Myocyte (in vitro differentiated cells): Measurements from ENCODE around the gene PCDHGB6. TPM values are rescaled to one million over a fixed set of nuclear protein-coding genes. Genes with fewer than 3 reads are reported as not detected.
"Not testable (repeated sequence)": the region's sequence is repeated elsewhere in the genome, so short reads cannot be mapped to it uniquely, and the experiment has no call there.

Source experiments
- DNase-seq: peaks from one replicate; pipeline ENCODE4 v3.0.0-alpha.2; 2012; ENCODE audit warnings: low read depth
- total RNA-seq: library from RNA; depleted of rRNA; stranded (reverse); fragments of >200 nt; gene quantifications from 2 replicates; pipeline ENCODE4 v1.2.3, GENCODE V29; 2014

Gene PCDHGB6
- total RNA-seq, 1 donor from 2014 or later, result 0.96 TPM

DNA sequence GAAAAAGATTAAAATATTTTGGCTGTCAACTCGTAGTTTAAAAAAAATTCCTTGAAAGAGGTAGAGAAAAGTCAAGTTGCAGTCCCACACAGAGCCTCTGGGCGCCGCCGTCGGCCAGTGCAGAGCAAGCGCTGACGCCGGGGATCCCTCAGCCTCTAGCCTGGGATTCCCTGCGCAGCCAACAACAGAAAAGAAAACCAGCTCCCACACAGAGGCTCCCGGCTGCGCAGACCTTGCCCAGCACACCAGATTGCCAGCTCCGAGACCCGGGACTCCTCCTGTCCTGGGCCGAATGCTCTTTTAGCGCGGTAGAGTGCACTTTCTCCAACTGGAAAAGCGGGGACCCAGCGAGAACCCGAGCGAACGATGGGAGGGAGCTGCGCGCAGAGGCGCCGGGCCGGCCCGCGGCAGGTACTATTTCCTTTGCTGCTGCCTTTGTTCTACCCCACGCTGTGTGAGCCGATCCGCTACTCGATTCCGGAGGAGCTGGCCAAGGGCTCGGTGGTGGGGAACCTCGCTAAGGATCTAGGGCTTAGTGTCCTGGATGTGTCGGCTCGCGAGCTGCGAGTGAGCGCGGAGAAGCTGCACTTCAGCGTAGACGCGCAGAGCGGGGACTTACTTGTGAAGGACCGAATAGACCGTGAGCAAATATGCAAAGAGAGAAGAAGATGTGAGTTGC lies 9.8 kb downstream of the PCDHGB6 start, which contains the start of gene PCDHGB7:
PCDHGB7 (plus strand) TSS at position 184 of the 679 bp plus-strand sequence; CDS start at position 367, 183 bp downstream.
- not testable (repeated sequence) for DNase-seq

DNA sequence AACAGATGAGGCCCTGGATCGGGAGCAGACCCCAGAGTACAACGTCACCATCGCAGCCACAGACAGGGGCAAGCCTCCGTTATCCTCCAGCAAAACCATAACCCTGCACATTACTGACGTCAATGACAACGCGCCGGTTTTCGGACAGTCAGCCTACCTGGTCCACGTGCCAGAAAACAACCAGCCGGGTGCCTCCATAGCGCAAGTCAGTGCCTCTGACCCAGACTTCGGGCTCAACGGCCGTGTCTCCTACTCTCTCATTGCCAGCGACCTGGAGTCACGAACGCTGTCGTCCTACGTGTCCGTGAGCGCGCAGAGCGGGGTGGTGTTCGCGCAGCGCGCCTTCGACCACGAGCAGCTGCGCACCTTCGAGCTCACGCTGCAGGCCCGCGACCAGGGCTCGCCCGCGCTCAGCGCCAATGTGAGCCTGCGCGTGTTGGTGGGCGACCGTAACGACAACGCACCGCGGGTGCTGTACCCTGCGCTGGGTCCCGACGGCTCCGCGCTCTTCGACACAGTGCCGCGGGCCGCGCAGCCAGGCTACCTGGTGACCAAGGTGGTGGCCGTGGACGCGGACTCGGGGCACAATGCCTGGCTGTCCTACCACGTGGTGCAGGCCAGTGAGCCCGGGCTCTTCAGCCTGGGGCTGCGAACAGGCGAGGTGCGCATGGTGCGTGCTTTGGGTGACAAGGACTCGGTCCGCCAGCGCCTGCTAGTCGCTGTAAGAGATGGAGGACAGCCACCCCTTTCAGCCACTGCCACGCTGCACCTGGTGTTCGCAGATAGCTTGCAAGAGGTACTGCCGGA lies 11.5 kb downstream of the PCDHGB6 start:
- no peak for DNase-seq

DNA sequence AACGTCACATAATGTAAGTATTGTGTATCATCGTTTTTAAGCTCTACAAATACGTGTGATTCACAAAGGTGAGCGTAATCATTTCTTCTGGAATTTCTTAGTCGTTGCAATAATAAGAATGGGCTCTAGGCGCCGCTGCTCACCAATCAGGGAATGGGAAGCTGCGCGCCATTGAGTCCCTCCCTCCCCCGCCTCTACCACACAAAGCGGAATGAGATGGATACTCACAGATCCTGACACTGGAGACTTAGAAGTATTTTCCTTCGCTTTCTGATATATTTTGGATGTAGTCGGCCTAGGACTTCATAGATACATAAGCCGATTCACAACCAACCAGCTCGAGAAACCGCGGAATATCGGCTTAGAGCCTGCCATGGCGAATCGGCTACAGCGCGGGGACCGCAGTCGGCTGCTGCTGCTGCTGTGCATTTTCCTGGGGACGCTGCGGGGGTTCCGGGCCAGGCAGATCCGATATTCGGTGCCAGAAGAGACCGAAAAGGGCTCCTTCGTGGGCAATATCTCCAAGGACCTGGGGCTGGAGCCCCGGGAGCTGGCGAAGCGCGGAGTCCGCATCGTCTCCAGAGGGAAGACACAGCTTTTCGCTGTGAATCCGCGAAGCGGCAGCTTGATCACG lies 13.2 kb downstream of the PCDHGB6 start, which contains the start of gene PCDHGA11:
PCDHGA11 (plus strand) TSS at position 197 of the 634 bp plus-strand sequence; CDS start at position 374, 177 bp downstream.
- DNase-seq, result no peak

DNA sequence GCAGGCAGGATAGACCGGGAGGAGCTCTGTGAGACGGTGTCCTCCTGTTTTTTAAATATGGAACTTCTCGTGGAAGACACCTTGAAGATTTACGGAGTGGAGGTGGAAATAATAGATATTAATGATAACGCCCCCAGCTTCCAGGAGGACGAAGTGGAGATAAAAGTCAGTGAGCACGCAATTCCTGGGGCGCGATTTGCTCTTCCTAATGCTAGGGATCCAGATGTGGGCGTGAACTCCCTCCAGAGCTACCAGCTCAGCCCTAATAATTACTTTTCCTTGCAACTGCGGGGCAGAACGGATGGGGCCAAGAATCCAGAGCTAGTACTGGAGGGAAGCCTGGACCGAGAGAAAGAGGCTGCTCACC lies 13.7 kb downstream of the PCDHGB6 start:
- DNase-seq, result no peak

DNA sequence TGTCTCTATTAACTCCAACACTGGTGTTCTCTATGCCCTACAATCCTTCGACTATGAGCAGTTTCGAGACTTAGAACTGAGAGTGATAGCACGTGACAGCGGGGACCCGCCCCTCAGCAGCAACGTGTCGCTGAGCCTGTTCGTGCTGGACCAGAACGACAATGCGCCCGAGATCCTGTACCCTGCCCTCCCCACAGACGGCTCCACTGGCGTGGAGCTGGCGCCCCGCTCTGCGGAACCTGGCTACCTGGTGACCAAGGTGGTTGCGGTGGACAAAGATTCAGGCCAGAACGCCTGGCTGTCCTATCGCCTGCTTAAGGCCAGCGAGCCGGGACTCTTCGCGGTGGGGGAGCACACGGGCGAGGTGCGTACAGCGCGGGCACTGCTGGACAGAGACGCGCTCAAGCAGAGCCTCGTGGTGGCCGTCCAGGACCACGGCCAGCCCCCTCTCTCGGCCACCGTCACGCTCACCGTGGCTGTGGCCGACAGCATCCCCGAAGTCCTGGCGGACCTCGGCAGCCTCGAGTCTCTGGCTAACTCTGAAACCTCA lies 15.0 kb downstream of the PCDHGB6 start:
- no peak for DNase-seq

DNA sequence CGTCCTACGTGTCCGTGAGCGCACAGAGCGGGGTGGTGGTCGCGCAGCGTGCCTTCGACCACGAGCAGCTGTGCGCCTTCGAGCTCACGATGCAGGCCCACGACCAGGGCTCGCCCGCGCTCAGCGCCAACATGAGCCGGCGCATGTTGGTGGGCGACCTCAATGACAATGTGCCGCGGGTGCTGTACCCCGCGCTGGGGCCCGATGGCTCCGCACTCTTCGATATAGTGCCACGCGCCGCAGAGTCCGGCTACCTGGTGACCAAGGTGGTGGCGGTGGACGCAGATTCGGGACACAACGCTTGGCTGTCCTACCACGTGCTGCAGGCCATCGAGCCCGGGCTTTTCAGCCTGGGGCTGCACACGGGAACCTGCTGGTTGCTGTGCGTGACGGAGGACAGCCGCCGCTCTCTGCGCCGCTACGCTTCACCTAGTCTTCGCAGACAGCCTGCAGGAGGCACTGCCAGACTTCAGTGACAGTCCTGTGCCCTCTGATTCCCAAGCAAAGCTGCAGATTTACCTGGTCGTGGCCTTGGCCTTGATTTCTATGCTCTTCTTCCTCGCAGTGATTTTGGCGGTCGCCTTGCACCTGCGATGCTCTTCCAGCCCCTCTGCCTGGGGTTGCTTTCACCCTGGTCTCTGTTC lies 20.1 kb downstream of the PCDHGB6 start:
- no peak for DNase-seq

DNA sequence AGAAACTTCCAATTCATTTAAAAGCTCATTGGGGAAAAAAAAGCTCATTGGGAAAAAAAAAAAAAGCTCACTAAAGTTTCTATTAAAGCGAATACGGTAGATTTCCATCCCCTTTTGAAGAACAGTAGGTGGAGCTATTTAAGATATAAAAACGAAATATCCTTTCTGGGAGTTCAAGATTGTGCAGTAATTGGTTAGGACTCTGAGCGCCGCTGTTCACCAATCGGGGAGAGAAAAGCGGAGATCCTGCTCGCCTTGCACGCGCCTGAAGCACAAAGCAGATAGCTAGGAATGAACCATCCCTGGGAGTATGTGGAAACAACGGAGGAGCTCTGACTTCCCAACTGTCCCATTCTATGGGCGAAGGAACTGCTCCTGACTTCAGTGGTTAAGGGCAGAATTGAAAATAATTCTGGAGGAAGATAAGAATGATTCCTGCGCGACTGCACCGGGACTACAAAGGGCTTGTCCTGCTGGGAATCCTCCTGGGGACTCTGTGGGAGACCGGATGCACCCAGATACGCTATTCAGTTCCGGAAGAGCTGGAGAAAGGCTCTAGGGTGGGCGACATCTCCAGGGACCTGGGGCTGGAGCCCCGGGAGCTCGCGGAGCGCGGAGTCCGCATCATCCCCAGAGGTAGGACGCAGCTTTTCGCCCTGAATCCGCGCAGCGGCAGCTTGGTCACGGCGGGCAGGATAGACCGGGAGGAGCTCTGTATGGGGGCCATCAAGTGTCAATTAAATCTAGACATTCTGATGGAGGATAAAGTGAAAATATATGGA lies 22.7 kb downstream of the PCDHGB6 start, which contains the start of gene PCDHGA12:
PCDHGA12 (plus strand) TSS at position 176 of the 782 bp plus-strand sequence; CDS start at position 429, 253 bp downstream.
- DNase-seq, result peak; percentile 54

DNA sequence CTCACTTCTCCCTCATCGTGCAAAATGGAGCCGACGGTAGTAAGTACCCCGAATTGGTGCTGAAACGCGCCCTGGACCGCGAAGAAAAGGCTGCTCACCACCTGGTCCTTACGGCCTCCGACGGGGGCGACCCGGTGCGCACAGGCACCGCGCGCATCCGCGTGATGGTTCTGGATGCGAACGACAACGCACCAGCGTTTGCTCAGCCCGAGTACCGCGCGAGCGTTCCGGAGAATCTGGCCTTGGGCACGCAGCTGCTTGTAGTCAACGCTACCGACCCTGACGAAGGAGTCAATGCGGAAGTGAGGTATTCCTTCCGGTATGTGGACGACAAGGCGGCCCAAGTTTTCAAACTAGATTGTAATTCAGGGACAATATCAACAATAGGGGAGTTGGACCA lies 23.5 kb downstream of the PCDHGB6 start:
- DNase-seq, result no peak

DNA sequence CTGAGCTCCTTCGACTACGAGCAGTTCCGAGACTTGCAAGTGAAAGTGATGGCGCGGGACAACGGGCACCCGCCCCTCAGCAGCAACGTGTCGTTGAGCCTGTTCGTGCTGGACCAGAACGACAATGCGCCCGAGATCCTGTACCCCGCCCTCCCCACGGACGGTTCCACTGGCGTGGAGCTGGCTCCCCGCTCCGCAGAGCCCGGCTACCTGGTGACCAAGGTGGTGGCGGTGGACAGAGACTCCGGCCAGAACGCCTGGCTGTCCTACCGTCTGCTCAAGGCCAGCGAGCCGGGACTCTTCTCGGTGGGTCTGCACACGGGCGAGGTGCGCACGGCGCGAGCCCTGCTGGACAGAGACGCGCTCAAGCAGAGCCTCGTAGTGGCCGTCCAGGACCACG lies 24.5 kb downstream of the PCDHGB6 start:
- DNase-seq, result not testable (repeated sequence)

DNA sequence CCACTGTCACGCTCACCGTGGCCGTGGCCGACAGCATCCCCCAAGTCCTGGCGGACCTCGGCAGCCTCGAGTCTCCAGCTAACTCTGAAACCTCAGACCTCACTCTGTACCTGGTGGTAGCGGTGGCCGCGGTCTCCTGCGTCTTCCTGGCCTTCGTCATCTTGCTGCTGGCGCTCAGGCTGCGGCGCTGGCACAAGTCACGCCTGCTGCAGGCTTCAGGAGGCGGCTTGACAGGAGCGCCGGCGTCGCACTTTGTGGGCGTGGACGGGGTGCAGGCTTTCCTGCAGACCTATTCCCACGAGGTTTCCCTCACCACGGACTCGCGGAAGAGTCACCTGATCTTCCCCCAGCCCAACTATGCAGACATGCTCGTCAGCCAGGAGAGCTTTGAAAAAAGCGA lies 24.9 kb downstream of the PCDHGB6 start:
- DNase-seq, result not testable (repeated sequence)

DNA sequence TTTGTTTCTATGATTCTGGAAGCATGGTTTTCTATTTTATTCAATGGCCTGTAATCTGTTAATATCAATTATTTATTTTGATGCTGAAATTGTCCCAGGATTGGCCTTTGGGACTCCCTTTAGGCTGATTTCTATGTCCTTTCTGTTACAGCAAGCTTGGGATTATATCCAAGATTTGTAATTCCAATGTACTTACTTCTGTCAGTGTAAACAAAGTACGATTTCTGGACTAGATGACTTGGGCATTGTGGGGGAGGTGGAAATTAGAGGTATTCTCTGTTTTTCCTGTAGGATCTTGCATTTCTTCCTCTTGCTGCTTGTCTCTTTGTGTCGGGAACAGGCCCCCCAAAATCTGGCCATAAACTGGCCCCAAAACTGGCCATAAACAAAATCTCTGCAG lies 26.2 kb downstream of the PCDHGB6 start:
- no peak for DNase-seq

DNA sequence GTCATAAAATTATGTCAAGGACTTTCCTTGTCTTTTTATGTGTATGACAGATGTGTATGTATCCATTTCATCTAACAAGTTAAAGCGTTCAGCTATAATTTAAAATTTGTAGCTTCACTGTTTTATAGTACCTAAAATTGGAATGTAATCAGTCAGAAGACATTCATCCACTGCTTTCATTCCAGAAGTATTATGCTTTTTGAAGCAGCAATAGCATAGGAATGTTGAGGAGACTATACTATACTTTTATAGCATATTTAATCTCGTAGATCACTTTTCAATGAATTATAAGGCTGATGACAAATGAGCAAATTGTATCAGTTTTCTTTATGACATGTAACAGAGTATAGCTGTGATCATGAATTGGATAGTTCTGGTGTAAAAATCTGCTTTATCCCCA lies 29.4 kb downstream of the PCDHGB6 start:
- no peak for DNase-seq

DNA sequence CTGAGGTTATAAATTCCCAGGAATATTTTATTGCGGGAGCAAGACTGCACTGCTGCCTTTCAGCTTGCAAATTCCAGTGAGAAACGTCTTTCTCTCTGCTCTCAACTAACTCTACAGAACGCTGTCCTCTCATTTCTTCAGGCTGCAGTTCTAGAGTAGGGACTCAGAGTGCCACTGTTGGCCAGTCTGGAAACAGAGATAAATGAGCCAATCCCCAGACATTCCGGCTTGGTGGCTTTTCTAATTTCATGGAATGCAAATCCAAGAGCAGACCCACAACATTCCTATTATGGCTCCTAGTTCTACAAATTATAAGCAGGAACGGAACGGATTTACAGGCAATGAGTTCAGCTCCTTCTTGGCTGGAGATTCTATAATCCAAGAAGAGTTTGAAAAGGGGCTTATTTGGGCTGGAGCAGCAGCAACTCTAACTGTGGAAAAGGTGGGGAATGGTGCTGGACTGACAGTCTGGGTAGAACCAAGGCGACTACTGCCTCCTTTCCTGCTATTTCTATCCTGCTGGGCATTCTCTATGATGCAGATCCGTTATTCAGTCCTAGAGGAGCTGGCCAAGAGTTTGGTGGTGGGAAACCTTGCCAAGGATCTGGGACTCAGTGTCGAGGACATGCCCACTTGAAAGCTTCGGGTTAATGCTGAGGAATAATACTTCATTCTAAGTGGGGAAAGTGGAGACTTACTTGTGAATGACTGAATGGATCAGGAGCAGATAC lies 31.8 kb downstream of the PCDHGB6 start:
- peak; percentile 26 for DNase-seq

DNA sequence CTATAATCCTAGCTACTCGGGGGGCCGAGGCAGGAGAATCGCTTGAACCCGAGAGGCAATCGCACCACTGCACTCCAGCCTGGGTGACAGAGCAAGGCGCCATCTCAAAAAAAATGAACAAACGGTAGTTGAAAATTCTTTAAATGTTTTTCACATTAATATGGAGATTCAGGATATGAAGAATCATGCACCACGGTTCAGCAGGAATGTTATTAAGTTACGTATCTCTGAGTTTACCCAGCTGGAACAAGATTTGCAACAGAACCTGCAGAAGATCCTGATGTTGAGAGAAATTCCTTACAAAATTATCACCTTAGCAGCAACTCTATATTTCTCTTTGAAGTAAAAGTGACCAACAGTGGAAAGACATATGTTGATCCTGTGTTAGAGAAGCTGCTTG lies 32.5 kb downstream of the PCDHGB6 start:
- no peak for DNase-seq

DNA sequence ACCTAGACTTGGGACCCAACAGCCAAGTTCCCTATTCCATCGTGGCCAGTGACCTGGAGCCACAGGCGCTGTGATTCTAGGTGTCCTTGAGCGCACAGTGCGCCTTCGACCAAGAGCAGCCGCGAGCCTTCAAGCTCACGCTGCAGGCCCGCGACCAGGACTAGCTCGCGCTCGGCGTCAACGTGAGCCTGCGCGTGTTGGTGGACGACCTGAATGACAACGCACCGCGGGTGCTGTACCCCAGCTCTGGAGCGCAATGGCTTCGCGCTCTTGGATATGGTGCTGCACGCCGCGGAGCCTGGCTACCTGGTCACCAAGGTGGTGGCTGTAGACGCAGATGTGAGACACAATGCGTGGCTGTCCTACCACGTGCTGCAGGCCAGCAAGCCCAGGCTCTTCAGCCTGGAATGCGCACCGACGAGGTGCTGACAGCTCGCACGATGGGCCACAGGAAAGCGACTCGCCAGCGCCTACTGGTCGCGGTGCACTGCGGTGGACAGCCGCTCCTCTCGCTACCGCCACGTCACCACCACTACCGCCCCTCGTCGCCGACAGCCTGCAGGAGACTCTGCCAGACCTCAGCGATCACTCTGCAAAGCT lies 33.9 kb downstream of the PCDHGB6 start:
- DNase-seq, result no peak
